ENCODE measurements around the gene SEPTIN5. TPM values are rescaled to one million over a fixed set of nuclear protein-coding genes. Genes with fewer than 3 reads are reported as not detected.
"Not testable (repeated sequence)": the region's sequence is repeated elsewhere in the genome, so short reads cannot be mapped to it uniquely, and the experiment has no call there.

Gene SEPTIN5
- polyA plus RNA-seq, 6 donors from 2014 or later: 0.38 to 1.6 (median 1.0) TPM; not detected in 1

- Mint-ChIP-seq H3K36me3 (no peaks in the 10 kb centered on the region), H3K4me3 (no peak overlapping the region), H3K27ac (no peak overlapping the region), H3K4me1 (no peaks in the 10 kb centered on the region), H3K27me3 (peaks cover 8 to 21% (median 8%) of the 10 kb centered on the region in 3 donors), H3K9me3 (peaks cover 0 to 2% (median 0%) of the 10 kb centered on the region in 7 donors)
- no peak for ATAC-seq (ENCODE audit: low read depth in 2 of 2)
- no peak for DNase-seq
Measured at GRCh38 chr22:19688301-19689290, 25.7 kb upstream of the SEPTIN5 start.

GRCh38 chr22:19689408-19689807 lies 24.9 kb upstream of the SEPTIN5 start:
- Mint-ChIP-seq H3K9me3 (peaks cover 0 to 2% (median 0%) of the 10 kb centered on the region in 7 donors), H3K4me1 (no peaks in the 10 kb centered on the region)

GRCh38 chr22:19691007-19691720 lies 23.1 kb upstream of the SEPTIN5 start:
- DNase-seq (no peak), ATAC-seq (ENCODE audit: low read depth in 2 of 2) (no peak)
- H3K4me1 Mint-ChIP-seq: no peaks in the 10 kb centered on the region
- no peak overlapping the region for H3K4me3 Mint-ChIP-seq
- H3K36me3 Mint-ChIP-seq: no peaks in the 10 kb centered on the region
- H3K27ac Mint-ChIP-seq: peak overlapping the region in 2 of 6 donors; percentile 27 to 64
- peaks cover 8 to 16% (median 8%) of the 10 kb centered on the region in 3 donors for H3K27me3 Mint-ChIP-seq
- peaks cover 0 to 1% (median 0%) of the 10 kb centered on the region in 7 donors for H3K9me3 Mint-ChIP-seq

More at GRCh38 chr22:19689408-19689807, 24.9 kb upstream of the SEPTIN5 start:
- DNase-seq (no peak), ATAC-seq (ENCODE audit: low read depth in 2 of 2) (no peak)
- H3K27ac Mint-ChIP-seq: no peak overlapping the region
- H3K4me3 Mint-ChIP-seq: no peak overlapping the region
- no peaks in the 10 kb centered on the region for H3K36me3 Mint-ChIP-seq
- H3K27me3 Mint-ChIP-seq: peaks cover 8 to 14% (median 8%) of the 10 kb centered on the region in 3 donors

DNA sequence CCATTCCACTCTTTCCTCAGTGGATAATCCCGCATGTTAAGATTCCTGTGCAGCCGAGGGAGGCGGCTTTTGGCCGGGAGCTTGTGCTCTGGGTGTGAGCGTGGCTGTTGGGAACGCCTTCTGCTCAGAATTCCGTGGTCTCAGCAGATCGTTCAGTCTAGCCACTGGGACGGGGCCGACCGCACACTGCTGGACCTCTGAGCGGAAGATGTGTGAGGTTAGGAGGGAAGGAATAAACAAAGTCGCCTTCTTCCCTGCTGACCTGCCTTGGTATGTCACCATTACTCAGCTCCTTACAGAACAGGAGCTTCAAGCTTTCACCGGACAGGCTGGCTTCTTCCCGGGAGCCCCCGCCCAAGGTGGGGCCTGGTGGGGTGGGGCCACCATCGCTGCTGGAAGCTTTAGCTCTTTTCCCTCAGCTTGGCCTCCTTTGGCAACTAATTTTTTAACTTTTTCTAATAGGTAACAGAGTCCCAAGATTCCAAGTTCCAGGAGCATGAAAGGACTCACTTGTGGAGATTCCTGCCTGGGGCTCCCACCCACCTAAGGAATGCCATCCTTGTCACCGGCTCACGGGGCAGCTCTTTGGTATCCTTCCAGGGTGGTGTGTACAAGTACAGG lies 22.5 kb upstream of the SEPTIN5 start:
- Mint-ChIP-seq H3K4me3 (no peak overlapping the region), H3K36me3 (no peaks in the 10 kb centered on the region), H3K9me3 (peaks cover 0 to 1% (median 0%) of the 10 kb centered on the region in 7 donors), H3K4me1 (no peaks in the 10 kb centered on the region), H3K27me3 (peaks cover 8 to 23% (median 8%) of the 10 kb centered on the region in 3 donors), H3K27ac (peak overlapping the region in 1 of 6 donors; percentile 27)
- DNase-seq (no peak), ATAC-seq (ENCODE audit: low read depth in 2 of 2) (no peak)

DNA sequence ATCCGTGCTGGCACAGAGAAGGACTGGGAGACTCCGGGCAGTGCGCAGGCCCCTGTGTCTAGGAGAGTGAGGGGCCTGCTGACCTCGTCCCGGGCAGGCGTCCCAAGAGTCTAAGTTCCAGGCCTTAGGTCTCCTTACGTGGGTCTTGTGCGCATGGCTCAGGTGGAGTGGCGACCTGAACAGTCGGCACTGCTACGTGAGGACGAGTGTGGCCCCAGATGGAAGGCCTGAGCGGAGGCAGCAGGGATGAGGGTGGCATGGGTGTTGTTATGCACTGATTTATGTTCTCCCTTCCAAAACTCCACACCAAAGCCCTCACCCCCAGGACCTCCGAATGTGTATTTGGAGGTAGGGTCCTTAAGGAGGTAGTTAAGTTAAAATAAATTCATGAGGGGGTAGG lies 20.7 kb upstream of the SEPTIN5 start:
- Mint-ChIP-seq H3K4me3 (no peak overlapping the region), H3K27me3 (peaks cover 8 to 21% (median 8%) of the 10 kb centered on the region in 3 donors), H3K4me1 (no peaks in the 10 kb centered on the region), H3K27ac (no peak overlapping the region), H3K9me3 (peaks cover 0 to 1% (median 0%) of the 10 kb centered on the region in 7 donors), H3K36me3 (no peaks in the 10 kb centered on the region)
- ATAC-seq (ENCODE audit: low read depth in 2 of 2) (no peak), DNase-seq (no peak)

DNA sequence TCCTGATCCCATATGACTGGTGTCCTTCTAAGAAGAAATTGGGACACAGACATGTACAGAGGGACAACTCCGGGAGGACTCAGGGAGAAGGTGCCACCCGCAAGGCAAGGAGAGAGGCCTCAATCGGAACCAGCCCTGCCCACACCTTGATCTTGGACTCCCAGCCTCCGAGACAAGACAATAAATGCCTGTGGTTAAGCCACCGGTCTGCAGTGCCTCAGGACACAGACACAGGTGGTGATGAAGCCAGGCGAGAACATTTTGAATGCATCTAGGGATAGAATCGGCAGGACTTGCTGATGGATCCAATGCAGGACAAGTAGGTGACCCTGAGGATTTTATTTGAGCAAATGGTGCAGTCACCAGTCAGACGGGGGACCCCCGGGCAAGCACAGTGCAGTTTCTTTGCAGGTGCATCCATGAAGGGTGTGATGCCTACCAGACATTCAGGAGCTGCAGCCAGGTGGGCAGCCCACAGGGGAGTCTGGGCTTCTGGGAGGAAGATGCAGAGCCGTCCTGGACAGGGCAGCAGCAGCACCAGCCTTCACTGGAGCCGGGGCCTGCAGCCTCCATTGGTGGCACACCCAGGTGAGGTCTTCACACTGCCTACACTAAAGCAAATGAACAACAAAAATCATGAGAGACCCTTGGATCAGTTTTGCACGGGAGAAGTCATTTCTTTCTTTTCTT lies 20.2 kb upstream of the SEPTIN5 start:
- Mint-ChIP-seq H3K4me3 (peak overlapping the region in 1 of 8 donors; percentile 9), H3K4me1 (no peaks in the 10 kb centered on the region), H3K27me3 (peaks cover 8 to 15% (median 8%) of the 10 kb centered on the region in 3 donors), H3K36me3 (no peaks in the 10 kb centered on the region), H3K27ac (no peak overlapping the region), H3K9me3 (peaks cover 0 to 1% (median 0%) of the 10 kb centered on the region in 7 donors)
- no peak for DNase-seq
- ATAC-seq (ENCODE audit: low read depth in 2 of 2): no peak

DNA sequence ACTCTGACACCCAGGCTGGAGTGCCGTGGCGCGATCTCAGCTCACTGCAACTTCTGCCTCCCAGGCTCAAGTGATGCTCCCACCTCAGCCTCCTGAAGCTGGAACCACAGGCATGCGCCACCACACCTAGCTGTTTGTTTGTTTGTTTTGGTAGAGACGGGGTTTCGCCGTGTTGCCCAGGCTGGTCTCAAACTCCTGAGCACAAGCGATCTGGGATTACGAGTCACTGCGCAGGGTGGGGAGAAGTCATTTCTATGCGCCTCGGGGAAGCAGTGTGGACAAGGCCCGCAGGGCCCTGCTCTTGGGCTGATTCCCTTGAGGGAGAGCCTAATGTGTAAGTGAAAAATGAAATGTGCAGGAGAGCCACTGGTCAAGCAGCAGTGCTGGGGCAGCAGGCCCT lies 19.6 kb upstream of the SEPTIN5 start:
- H3K36me3 Mint-ChIP-seq: no peaks in the 10 kb centered on the region
- DNase-seq: no peak
- ATAC-seq (ENCODE audit: low read depth in 2 of 2): no peak
- no peak overlapping the region for H3K27ac Mint-ChIP-seq
- H3K4me1 Mint-ChIP-seq: no peaks in the 10 kb centered on the region
- peaks cover 8 to 15% (median 8%) of the 10 kb centered on the region in 3 donors for H3K27me3 Mint-ChIP-seq
- H3K9me3 Mint-ChIP-seq: peaks cover 0 to 1% (median 0%) of the 10 kb centered on the region in 7 donors
- H3K4me3 Mint-ChIP-seq: no peak overlapping the region

DNA sequence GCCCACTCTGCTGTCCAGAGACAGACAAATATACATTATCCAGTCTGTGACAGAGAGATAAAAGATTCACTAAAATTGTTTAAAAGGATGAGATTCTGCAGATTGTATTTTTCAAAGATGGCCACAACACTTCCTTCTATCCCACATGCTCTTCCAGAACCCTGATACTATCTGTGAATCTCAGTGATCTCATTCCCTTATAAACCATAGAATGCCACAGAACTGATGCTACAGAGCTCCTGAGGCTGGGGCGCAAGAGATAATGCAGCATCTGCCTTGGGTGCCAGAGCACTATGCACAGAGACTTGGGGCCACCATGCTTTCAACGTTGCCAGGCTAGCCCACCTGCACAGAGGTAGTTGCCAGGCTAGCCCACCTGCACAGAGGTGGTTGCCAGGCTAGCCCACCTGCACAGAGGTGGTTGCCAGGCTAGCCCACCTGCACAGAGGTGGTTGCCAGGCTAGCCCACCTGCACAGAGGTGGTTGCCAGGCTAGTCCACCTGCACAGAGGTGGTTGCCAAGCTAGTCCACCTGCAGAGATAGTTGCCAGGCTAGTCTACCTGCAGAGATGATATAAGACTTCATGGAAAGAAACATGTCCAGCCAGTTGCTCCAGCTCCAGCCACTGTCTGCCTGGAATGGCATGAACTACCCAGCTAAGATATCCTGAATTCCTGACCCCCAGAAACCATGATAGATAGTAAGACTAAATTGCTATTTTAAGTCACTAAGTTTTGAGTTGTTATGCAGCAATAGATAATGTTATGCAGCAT lies 17.6 kb upstream of the SEPTIN5 start:
- H3K4me3 Mint-ChIP-seq: peak overlapping the region in 1 of 8 donors; percentile 22
- DNase-seq (no peak), ATAC-seq (ENCODE audit: low read depth in 2 of 2) (no peak)
- peaks cover 8 to 18% (median 8%) of the 10 kb centered on the region in 3 donors for H3K27me3 Mint-ChIP-seq
- H3K27ac Mint-ChIP-seq: no peak overlapping the region
- H3K4me1 Mint-ChIP-seq: no peaks in the 10 kb centered on the region
- H3K9me3 Mint-ChIP-seq: no peaks in the 10 kb centered on the region
- H3K36me3 Mint-ChIP-seq: no peaks in the 10 kb centered on the region

GRCh38 chr22:19697871-19698270 lies 16.4 kb upstream of the SEPTIN5 start:
- not testable (repeated sequence) for H3K9me3 Mint-ChIP-seq; DNase-seq; ATAC-seq (ENCODE audit: low read depth in 2 of 2); H3K4me3 Mint-ChIP-seq; H3K27ac Mint-ChIP-seq; H3K36me3 Mint-ChIP-seq; H3K4me1 Mint-ChIP-seq
- H3K27me3 Mint-ChIP-seq: peaks cover 8 to 18% (median 15%) of the 10 kb centered on the region in 3 donors

DNA sequence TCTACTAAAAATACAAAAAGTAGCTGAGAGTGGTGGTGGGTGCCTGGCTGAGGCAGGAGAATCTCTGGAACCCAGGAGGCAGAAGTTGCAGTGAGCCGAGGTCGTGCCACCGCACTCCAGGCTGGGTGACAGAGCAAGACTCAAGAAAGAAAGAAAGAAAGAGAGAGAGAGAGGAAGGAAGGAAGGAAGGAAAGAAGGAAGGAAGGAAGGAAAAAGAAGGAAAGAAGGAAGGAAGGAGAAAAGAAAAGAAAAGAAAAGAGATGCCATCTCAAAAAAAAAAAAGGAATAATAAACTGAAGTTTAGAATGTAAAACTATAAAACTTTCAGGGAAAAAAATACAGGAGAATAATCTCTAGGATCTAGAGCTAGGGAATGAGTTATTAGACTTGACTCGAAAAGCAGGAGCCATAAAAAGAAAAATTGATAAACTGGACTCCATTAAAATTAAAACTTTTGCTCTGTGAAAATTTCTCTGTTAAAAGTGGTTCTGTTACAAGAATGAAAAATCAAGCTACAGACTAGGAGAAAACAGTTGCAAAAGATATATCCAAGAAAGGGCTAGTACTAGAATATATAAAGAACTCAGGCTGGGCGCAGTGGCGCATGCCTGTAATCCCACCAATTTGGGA lies 13.4 kb upstream of the SEPTIN5 start:
- H3K27ac Mint-ChIP-seq: no peak overlapping the region
- no peak for ATAC-seq (ENCODE audit: low read depth in 2 of 2)
- H3K9me3 Mint-ChIP-seq: no peaks in the 10 kb centered on the region
- no peak overlapping the region for H3K4me3 Mint-ChIP-seq
- H3K4me1 Mint-ChIP-seq: no peaks in the 10 kb centered on the region
- no peak for DNase-seq
- H3K27me3 Mint-ChIP-seq: peaks cover 8 to 27% (median 16%) of the 10 kb centered on the region in 3 donors
- H3K36me3 Mint-ChIP-seq: no peaks in the 10 kb centered on the region

GRCh38 chr22:19701420-19702145 lies 12.7 kb upstream of the SEPTIN5 start:
- peaks cover 8 to 21% (median 16%) of the 10 kb centered on the region in 3 donors for H3K27me3 Mint-ChIP-seq
- no peaks in the 10 kb centered on the region for H3K9me3 Mint-ChIP-seq
- no peaks in the 10 kb centered on the region for H3K36me3 Mint-ChIP-seq
- ATAC-seq (ENCODE audit: low read depth in 2 of 2) (no peak), DNase-seq (no peak)
- H3K27ac Mint-ChIP-seq: no peak overlapping the region
- H3K4me3 Mint-ChIP-seq: no peak overlapping the region
- no peaks in the 10 kb centered on the region for H3K4me1 Mint-ChIP-seq

Data from naive B cell (primary cell).